Endodermal cell (in vitro differentiated cells): Measurements from ENCODE around the gene ST7. TPM values are rescaled to one million over a fixed set of nuclear protein-coding genes. Genes with fewer than 3 reads are reported as not detected.

ENCODE experiments used
- DNase-seq: peaks from one replicate; pipeline ENCODE4 v3.0.0-alpha.2; 2017
- H3K27ac ChIP-seq: 2 replicates; pipeline ENCODE4 v1.5.1; 2013; ENCODE audit warnings: mild to moderate bottlenecking, low read depth, low read length, moderate library complexity
- H3K27me3 ChIP-seq: 2 replicates; pipeline ENCODE4 v1.6.1; 2013; ENCODE audit warnings: mild to moderate bottlenecking, low read length, moderate library complexity; ENCODE audit not compliant: insufficient read depth, control insufficient read depth, poor library complexity, severe bottlenecking
- H3K36me3 ChIP-seq: 2 replicates; pipeline ENCODE4 v1.7.0; 2013; ENCODE audit warnings: mild to moderate bottlenecking, low read length, moderate library complexity; ENCODE audit not compliant: control insufficient read depth, insufficient read depth
- H3K4me1 ChIP-seq: one replicate; pipeline ENCODE4 v1.7.0; 2013; ENCODE audit warnings: low read length; ENCODE audit not compliant: control insufficient read depth, insufficient read depth
- H3K4me3 ChIP-seq: 2 replicates; pipeline ENCODE4 v1.5.1; 2013; ENCODE audit warnings: mild to moderate bottlenecking, low read length, moderate library complexity
- H3K9ac ChIP-seq: 2 replicates; pipeline ENCODE4 v1.6.1; 2013; ENCODE audit warnings: mild to moderate bottlenecking, low read length, moderate library complexity; ENCODE audit not compliant: poor library complexity, severe bottlenecking; ENCODE audit errors: extremely low read depth
- H3K9me3 ChIP-seq: 2 replicates; pipeline ENCODE4 v1.6.1; 2013; ENCODE audit warnings: mild to moderate bottlenecking, low read length, moderate library complexity; ENCODE audit not compliant: control insufficient read depth
- H3K27ac Mint-ChIP-seq: 2 replicates; pipeline ENCODE4 v1.8.0; 2020; ENCODE audit warnings: mixed read lengths
- H3K27me3 Mint-ChIP-seq: 2 replicates; pipeline ENCODE4 v1.8.0; 2021; ENCODE audit warnings: mild to moderate bottlenecking, mixed read lengths; ENCODE audit not compliant: insufficient read depth
- H3K36me3 Mint-ChIP-seq: 2 replicates; pipeline ENCODE4 v1.8.0; 2020; ENCODE audit warnings: low read depth, mixed read lengths
- H3K4me1 Mint-ChIP-seq: 2 replicates; pipeline ENCODE4 v1.8.0; 2020; ENCODE audit warnings: mixed read lengths
- H3K4me3 Mint-ChIP-seq: 2 replicates; pipeline ENCODE4 v1.8.0; 2020; ENCODE audit warnings: mild to moderate bottlenecking, moderate library complexity, mixed read lengths
- H3K9me3 Mint-ChIP-seq: 2 replicates; pipeline ENCODE4 v1.8.0; 2020; ENCODE audit warnings: mild to moderate bottlenecking, mixed read lengths
- WGBS, 2 experiments: methylation state at CpG; one replicate each; pipeline versions ENCODE4 v1.1.5 to v1.1.7; 2013; ENCODE audit warnings: missing lambda C conversion rate in 2 of 2, mixed read lengths in 1 of 2; ENCODE audit not compliant: insufficient coverage in 1 of 2, insufficient read length in 1 of 2; 5-methylcytosine and 5-hydroxymethylcytosine counted together
- total RNA-seq, 2 donors: library from RNA; stranded (reverse); fragmentation: NEBNext Ultra II Directional in 1 of 2; extraction: Animal tissue kit (Norgen Biotek cat#: 25700) in 1 of 2; gene quantifications; 2 replicates in 1 of 2; 3 replicates in 1 of 2; pipeline ENCODE4 v1.2.1, GENCODE V29; 2021
- TF ChIP-seq, protein P1 (sequence below): fragments of 200-600 bp; sonication (generic); conservative IDR thresholded peaks from 2 replicates; pipeline ENCODE4 v1.5.0; 2021; ENCODE audit warnings: antibody characterized with exemption, mild to moderate bottlenecking

Gene ST7
- total RNA-seq, 2 donors from 2014 or later: 6.4 to 8.9 TPM

DNA sequence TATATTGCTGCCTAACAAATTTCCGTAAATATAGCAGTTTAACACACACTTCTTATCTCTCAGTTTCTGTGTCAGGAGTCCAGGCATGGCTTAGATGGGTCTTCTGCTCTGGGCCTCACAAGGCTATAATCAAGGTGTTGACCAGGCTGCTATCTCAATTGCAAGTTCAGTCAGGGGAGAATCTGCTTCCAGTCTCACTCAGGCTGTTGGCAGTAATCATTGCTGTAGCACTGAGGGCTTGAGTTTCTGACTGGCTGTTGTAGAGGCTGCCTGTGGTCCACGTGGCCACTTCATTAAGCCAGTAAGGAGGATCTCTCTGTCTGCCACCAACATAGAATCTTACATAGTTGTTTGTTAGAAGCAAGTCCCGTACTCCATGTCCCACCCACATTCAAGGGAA lies 138.4 kb downstream of the ST7 start:
- H3K27ac Mint-ChIP-seq: no peak overlapping the region
- 82 to 97% methylated on average over 2 to 3 of the region's 3 CpGs for WGBS, 2 experiments
- H3K36me3 Mint-ChIP-seq: no peaks in the 10 kb centered on the region
- Histone ChIP-seq H3K27ac (no peak overlapping the region), H3K36me3 (no peaks in the 10 kb centered on the region), H3K27me3 (peaks cover 36% of the 10 kb centered on the region), H3K9ac (no peak overlapping the region), H3K4me1 (no peaks in the 10 kb centered on the region), H3K4me3 (no peak overlapping the region), H3K9me3 (no peaks in the 10 kb centered on the region)
- no peaks in the 10 kb centered on the region for H3K4me1 Mint-ChIP-seq
- no peak for DNase-seq
- no peaks in the 10 kb centered on the region for H3K9me3 Mint-ChIP-seq
- H3K4me3 Mint-ChIP-seq: no peak overlapping the region
- TF ChIP-seq, protein P1, sequence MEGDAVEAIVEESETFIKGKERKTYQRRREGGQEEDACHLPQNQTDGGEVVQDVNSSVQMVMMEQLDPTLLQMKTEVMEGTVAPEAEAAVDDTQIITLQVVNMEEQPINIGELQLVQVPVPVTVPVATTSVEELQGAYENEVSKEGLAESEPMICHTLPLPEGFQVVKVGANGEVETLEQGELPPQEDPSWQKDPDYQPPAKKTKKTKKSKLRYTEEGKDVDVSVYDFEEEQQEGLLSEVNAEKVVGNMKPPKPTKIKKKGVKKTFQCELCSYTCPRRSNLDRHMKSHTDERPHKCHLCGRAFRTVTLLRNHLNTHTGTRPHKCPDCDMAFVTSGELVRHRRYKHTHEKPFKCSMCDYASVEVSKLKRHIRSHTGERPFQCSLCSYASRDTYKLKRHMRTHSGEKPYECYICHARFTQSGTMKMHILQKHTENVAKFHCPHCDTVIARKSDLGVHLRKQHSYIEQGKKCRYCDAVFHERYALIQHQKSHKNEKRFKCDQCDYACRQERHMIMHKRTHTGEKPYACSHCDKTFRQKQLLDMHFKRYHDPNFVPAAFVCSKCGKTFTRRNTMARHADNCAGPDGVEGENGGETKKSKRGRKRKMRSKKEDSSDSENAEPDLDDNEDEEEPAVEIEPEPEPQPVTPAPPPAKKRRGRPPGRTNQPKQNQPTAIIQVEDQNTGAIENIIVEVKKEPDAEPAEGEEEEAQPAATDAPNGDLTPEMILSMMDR: no peak
- H3K27me3 Mint-ChIP-seq: peaks cover 23% of the 10 kb centered on the region

DNA sequence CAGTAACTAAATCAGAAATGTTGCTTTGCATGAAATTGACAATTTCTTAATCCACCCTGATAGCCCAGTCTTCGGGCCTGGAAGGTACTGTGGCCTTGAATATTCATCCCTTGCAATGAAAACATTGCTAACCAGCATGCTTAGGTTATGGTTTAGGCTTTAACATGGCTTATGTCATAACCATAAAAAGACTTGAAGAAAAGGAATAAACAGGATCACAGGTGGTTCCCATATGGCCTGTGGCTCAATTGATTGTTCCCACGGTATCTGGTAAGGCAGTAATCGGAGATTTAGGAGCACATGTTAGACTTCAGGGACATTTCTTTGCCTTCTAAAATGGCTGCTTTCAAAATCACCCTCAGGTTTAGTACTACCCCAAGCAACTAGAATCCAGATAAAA lies 139.5 kb downstream of the ST7 start:
- no peak overlapping the region for H3K27ac Mint-ChIP-seq
- Histone ChIP-seq H3K9ac (no peak overlapping the region), H3K9me3 (no peaks in the 10 kb centered on the region), H3K27me3 (peaks cover 25% of the 10 kb centered on the region), H3K27ac (no peak overlapping the region), H3K4me1 (no peaks in the 10 kb centered on the region), H3K36me3 (no peaks in the 10 kb centered on the region), H3K4me3 (no peak overlapping the region)
- 95 to 96% methylated on average over 2 to 3 of the region's 3 CpGs for WGBS, 2 experiments
- H3K36me3 Mint-ChIP-seq: no peaks in the 10 kb centered on the region
- H3K27me3 Mint-ChIP-seq: peaks cover 19% of the 10 kb centered on the region
- TF ChIP-seq, protein P1: no peak
- no peak for DNase-seq
- H3K4me1 Mint-ChIP-seq: no peaks in the 10 kb centered on the region
- no peak overlapping the region for H3K4me3 Mint-ChIP-seq
- H3K9me3 Mint-ChIP-seq: no peaks in the 10 kb centered on the region

DNA sequence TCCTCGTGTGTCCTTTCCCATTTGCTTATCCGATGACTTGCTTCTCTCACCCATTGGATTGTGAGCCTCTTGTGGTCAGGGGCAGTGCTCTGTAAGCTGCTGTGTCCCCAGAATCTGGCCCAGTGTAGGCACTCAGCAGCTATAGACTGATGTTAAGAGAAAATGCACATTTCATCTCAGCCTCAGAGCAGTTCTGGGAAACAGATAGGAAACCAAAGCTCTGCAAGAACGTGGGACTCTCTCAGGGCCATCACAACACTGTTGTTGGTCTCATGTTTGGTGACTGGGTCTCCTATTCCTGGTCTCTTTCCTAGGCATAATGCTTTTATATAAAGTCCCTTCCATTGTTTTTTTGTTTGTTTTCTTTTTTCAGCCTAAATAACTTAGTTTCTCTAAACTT lies 141.2 kb downstream of the ST7 start:
- DNase-seq: no peak
- Histone ChIP-seq H3K36me3 (no peaks in the 10 kb centered on the region), H3K4me3 (no peak overlapping the region), H3K9me3 (no peaks in the 10 kb centered on the region), H3K4me1 (no peaks in the 10 kb centered on the region), H3K27me3 (peaks cover 17% of the 10 kb centered on the region), H3K27ac (no peak overlapping the region), H3K9ac (no peak overlapping the region)
- Mint-ChIP-seq H3K27me3 (peaks cover 13% of the 10 kb centered on the region), H3K9me3 (no peaks in the 10 kb centered on the region), H3K36me3 (no peaks in the 10 kb centered on the region), H3K4me3 (no peak overlapping the region), H3K27ac (no peak overlapping the region), H3K4me1 (no peaks in the 10 kb centered on the region)
- TF ChIP-seq, protein P1: no peak
- 90 to 100% methylated on average over 3 of the region's 3 CpGs for WGBS, 2 experiments
